H7 (cell line): Measurements from ENCODE around the gene NABP1. TPM values are rescaled to one million over a fixed set of nuclear protein-coding genes. Genes with fewer than 3 reads are reported as not detected.
A peak's percentile ranks its signal among the peaks of the same experiment; 100 is the strongest.

Experiments used
- DNase-seq: peaks from one replicate; pipeline ENCODE4 v3.0.0; 2012
- H3K27me3 ChIP-seq: 2 replicates; pipeline ENCODE4 v1.6.0; 2011; ENCODE audit warnings: mild to moderate bottlenecking, low read length; ENCODE audit not compliant: control insufficient read depth, insufficient read depth
- H3K36me3 ChIP-seq: replicated peaks from 2 replicates; pipeline ENCODE4 v1.5.1; 2011; ENCODE audit warnings: low read length; ENCODE audit not compliant: control insufficient read depth, insufficient read depth
- H3K4me3 ChIP-seq: 2 replicates; pipeline ENCODE4 v1.5.1; 2011; ENCODE audit warnings: low read depth, mild to moderate bottlenecking, control low read depth, low read length, moderate library complexity; ENCODE audit not compliant: insufficient read depth
- total RNA-seq: library from RNA; depleted of rRNA; stranded (reverse); fragments of >200 nt; shearing (Covaris generic); gene quantifications from 2 replicates; pipeline ENCODE4 v1.2.3, GENCODE V29; 2014; rRNA removed

NABP1 gene, protein sequence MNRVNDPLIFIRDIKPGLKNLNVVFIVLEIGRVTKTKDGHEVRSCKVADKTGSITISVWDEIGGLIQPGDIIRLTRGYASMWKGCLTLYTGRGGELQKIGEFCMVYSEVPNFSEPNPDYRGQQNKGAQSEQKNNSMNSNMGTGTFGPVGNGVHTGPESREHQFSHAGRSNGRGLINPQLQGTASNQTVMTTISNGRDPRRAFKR
- total RNA-seq = 2.3 and 3.7 TPM in 2 replicates

DNA sequence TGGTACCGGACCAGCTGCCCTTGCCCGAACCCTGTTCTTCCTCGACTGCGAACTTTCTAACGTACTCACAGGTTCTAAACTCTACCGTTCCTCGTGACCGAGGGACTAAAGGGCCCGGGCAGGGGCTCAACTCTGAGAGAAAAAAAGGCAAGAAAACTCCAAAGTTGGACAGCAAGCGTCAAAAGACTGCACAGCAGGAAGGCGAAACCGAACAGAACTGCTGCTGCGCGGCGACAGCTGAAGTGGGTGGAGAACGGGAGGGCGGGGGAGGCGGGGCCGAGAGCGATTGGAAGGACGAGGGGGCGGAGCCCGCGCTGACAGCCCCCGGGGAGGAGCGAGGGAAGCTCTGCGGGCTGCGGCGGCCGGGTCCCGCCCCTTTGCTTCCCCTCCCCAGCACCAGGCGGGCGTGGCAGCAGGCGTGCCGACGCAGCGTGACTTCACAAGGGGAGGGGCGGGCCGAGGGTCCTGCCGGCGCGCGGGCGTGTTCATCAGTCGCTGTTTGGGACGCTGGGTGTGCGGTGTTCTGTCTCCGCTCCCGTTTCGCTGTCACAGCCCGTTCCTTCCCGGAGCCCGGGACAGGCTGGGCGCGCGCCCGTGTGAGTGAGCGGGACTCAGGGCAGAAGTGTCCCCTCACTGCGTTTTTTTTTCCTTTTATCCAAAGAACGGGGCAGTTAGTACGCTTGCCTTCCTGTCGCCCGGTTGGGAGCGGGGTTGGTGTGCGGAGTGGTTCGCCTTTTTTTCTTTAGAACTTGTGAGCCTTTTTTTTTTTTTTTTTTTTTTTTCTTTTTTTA lies at the start of gene NABP1:
Gene NABP1, plus strand, starts transcription at position 491 of the 791 bp plus-strand sequence. CDS start 479 bp downstream, outside the sequence.
- Histone ChIP-seq H3K4me3 (peak within 1 kb of the TSS; percentile 72), H3K36me3 (0 out of 2 replicates have a peak, but pooled peaks cover 1% of the 10 kb centered on the region), H3K27me3 (peaks cover 3% of the 10 kb centered on the region)
- peak; percentile 95 for DNase-seq

DNA sequence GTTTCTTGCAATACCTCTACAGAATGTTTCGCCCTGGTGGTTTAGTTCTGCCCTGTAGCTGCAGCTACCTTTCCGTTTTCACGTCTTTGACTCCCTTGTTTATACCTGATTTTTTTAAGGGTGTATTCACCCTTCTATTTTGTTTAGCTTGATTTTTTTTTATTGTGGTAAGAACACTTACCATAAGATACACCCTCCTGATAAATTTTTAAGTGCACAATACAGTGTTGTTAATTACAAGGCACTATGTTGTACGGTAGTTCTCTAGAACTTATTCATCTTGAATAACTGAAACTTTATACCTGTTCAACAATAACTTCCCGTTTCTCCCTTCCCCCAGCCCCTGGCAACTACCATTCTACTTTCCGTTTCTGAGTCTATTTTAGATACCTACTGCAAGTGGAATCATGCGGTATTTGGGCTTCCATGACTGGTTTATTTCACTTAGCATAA lies 48.9 kb upstream of the NABP1 start:
- DNase-seq = no peak
- Histone ChIP-seq H3K4me3 (no peak overlapping the region), H3K27me3 (no peaks in the 10 kb centered on the region), H3K36me3 (no peaks in the 10 kb centered on the region)

DNA sequence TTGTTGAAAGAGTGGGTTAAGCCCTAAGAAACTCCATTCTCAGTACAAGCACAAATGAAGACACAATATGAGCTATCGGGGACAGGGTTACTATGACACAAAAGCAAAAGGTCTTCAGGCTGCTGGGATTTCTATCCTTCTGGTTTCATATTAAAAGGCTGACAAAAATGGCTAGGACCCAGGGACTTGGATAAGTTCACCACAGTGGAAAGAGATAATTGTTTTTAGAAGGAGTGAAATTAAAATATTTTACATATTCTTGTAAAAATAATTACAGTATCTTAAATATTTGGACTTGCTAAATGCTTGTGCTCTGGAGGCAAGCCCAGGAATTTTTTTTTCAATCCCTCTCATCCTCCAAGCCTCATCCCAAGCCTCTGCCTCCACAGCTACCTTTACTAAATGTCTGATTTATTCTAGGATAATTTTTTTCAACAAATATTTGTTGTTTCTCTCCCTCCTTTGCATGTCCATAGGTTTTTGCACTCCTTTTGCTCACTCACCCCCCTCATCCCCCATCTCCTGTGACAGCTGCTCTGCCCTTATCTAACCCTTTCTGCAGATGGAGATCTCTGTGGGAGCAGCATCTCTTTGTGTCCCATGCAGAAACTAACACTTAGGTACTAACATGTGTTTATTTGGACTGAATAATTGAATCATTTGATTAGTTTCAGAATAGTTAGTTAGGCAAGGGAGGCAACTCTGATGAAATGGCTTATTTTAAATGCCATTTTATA lies 47.8 kb upstream of the NABP1 start:
- H3K27me3 ChIP-seq = no peaks in the 10 kb centered on the region
- no peaks in the 10 kb centered on the region for H3K36me3 ChIP-seq
- H3K4me3 ChIP-seq = no peak overlapping the region
- no peak for DNase-seq

DNA sequence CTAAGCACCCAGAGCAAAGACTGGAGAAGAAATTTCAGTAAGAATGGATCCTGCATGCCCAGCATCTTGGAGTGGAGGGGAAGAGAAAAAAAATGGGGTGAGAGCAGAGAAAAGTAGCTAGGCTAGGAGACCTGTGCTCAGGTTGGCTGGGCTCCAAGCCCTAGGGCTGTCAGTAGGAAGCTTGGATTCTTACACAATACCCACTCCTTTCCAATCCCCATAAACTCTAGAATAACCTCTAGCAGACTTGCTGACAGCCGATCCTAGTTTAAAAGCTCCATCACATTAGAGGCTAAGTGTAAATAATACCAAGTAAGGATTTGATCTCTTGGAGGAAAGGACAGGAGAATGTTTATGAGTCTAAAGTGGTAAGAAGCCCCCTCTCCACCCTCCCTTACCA lies 46.2 kb upstream of the NABP1 start:
- no peaks in the 10 kb centered on the region for H3K36me3 ChIP-seq
- no peaks in the 10 kb centered on the region for H3K27me3 ChIP-seq
- no peak for DNase-seq
- no peak overlapping the region for H3K4me3 ChIP-seq

DNA sequence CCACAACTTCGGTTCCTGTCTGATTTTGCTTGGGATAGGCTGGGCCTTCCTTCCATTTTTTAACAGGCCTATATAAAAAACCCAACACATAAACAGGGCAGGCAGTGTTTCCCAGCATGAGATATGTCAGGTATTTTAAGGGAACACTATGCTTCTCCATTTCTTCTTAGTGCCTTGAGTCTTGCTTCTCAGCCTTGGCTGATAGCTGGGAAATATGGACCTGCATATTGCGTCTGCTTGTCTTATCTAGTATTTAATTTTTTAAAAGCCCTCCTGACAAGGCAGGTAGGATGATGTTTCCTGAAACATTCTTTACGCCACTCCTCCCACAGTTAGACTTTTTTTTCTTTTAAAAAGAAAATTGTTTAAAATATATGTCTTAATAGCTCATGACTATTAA lies 45.5 kb upstream of the NABP1 start:
- no peak overlapping the region for H3K4me3 ChIP-seq

DNA sequence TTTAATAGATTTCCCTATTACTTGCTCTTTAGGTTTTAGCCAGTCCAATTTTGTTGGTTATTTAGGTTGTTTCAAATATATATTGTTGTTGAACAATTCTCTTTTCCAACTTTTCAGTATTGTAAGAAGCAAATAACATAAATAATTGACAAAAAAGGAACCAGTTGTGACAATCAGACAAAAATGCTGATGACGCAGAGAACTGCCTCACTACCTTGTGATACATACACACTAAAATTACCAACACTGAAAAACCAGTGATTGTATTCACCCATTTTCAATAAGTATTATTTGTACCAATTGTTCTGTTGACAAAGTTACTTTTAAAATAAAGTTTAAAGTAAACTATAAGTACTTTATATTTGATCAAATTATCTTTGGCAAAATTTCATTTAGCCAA lies 43.1 kb upstream of the NABP1 start:
- no peak overlapping the region for H3K4me3 ChIP-seq
- DNase-seq = no peak
- no peaks in the 10 kb centered on the region for H3K27me3 ChIP-seq
- no peaks in the 10 kb centered on the region for H3K36me3 ChIP-seq

More for the DNA sequence above, 45.5 kb upstream of the NABP1 start:
- Histone ChIP-seq H3K36me3 (no peaks in the 10 kb centered on the region), H3K27me3 (no peaks in the 10 kb centered on the region)
- DNase-seq = no peak

DNA sequence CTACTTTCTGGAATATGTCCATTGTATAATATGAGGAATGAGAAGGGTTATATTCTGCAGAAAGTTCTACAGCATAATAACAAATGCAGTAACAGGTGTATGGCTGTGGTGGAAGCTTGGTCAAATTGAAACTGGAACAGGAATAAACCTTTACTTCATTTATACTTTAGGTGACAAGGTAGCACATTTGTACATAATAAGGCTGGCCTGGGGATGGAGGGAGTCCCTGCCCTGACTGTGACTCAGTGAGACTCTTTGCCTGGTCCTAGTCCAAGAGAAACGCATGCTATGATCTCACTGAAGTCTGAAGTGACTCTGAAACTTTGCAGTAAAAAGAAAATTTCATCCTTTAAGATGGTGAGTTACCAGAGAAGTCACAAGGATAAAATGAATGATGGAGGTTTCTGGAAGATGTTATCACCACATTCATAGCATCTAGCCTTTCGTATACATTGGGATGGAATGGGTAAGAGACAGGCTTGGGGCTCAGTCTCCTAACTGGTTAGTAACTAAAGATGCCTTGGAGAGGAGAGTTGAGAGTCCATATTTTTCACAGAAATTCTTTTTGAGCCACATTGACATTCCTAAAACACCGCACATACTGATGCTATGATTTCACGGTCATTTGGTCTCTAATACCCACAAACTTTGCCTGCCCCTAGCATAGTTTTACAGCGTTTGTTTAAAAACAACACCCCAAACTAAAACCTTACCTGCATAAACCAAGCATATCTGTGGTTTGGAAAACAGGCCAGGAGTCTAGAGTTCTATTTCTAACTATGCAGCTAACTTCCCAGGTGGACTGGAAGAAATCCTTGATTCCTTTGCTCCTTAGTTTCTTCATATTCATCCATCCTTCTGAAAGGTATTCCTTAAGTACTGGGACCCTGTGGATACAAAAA lies 42.4 kb upstream of the NABP1 start:
- DNase-seq = no peak
- Histone ChIP-seq H3K4me3 (no peak overlapping the region), H3K36me3 (no peaks in the 10 kb centered on the region), H3K27me3 (no peaks in the 10 kb centered on the region)

DNA sequence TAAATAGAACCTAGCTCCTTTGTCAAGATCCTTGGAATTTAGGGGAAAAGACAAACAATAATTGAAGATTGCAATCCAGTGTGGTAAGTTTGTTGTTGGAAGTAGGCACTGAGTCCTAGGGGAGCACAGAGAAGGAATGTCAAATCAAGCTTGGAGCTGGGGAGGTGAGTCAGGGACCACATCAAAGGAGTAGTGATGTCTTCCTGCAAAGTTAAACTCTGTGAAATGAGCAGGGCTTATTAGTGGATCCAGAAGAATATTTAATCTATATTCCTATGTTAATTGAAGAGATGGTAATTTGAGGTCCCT lies 41.7 kb upstream of the NABP1 start:
- no peaks in the 10 kb centered on the region for H3K36me3 ChIP-seq
- no peak overlapping the region for H3K4me3 ChIP-seq
- DNase-seq = no peak

DNA sequence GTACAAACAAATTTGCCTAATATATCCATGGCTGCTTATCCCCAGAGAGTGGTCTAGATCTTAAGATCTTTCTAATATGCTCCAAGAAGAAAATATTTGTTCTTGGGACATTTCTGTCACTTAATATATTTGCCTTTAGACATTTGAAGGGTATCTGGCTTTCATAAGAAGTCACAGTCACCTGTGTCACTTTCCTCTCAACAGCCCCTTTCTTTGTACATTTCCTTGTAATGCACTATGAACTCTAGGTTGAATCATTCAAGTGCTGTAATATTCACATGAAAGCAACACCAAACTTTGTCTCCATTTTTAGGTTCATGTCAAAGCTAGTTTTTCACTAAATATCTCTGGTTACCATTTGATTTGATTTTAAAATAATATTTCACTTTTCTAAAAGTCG lies 41.4 kb upstream of the NABP1 start:
- Histone ChIP-seq H3K36me3 (no peaks in the 10 kb centered on the region), H3K4me3 (no peak overlapping the region), H3K27me3 (no peaks in the 10 kb centered on the region)
- no peak for DNase-seq

More for the DNA sequence above, 41.7 kb upstream of the NABP1 start:
- no peaks in the 10 kb centered on the region for H3K27me3 ChIP-seq

DNA sequence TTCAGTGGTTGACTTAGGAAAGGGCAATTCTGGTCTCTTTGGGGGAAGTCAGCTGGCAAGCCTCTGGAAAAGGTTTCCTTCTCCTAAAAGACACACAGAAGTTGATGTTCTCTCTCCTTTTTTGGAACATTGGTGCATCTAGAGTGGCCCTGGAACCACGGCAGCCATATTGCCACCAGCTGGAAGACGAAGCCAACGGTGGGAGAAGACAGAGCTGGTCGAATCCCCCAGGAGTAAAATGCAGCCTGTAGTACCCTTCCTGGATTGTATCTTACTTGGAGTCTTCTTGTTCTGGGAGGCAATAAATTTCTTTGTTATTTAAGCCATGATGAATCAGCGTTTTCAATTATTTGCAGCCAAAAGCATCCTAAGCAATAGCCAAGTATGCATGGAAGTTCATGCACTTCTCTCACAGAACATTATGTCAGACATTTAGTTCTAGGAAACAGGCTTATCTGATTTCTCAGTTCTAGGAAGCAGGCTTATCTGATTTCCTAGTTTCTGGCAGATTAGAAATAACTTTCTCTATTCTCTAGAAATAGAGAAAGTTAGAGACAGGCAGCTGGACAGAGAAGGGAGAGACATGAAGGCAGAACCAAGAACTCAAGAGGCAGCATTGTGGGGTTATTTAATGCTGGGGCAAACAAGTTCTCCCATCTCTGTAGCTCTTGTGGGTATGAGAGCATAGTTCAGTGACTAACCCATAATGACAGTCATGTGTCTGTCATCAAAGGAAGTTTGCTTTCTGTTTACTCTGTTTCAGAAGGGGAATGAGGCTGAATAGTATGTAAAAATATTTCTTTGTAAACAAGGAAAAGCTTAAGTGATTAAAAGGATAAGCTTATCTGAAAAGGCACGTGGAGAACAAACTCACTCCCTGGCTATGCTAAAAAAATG lies 40.5 kb upstream of the NABP1 start:
- Histone ChIP-seq H3K4me3 (no peak overlapping the region), H3K36me3 (no peaks in the 10 kb centered on the region), H3K27me3 (no peaks in the 10 kb centered on the region)
- no peak for DNase-seq

DNA sequence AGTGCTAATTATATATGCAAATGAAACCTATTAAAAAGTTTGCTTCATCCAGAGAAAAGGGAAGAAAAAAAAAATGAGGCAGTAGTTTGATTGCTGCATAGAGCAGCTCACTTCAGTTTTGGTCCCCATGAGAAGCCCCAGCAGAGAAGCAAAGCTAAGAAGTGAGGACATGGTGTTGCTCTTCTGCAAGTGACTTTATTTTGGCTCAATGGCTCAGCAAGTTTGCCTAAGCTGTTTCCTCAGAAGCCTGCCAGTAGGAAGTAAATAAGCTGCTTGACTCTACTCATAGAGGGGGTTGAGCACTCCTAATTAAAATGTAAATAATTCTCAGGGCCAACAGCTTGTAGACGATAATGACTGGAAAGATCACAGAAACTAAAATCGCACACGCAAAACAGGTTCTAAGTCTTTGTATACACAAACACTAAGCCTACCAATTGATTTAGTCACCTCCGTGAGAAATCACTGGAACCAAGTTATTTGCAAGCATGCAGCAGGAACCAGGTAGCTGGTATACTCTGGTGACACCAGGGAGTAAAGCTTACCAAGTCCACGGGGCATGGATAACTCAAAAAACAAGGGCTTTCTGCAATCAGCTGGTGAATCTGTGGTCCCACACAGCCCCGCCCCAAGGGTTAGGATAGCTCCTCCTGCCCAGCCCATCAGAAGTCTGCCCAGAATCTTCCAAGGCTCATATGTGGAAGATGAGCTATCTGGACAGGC lies 39.7 kb upstream of the NABP1 start:
- peak; percentile 1 for DNase-seq
- Histone ChIP-seq H3K27me3 (no peaks in the 10 kb centered on the region), H3K4me3 (no peak overlapping the region), H3K36me3 (no peaks in the 10 kb centered on the region)

DNA sequence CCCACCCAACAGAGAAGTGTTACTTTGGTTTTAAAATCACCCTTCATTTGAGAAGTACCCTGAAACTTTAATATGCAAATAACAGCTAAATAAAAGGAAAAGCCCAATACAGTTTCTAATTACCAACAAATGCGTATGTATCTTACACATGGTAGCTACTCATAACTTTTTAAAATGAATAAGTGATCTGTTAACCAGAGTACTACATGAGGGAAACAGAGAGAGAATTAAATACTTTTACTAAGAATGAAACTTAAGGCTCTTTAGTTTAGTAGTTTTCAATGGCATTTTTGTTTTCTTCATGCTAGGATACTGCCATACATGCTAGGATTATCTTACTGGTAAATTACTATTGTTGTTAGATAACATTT lies 39.1 kb upstream of the NABP1 start:
- no peak for DNase-seq
- no peaks in the 10 kb centered on the region for H3K27me3 ChIP-seq
- no peak overlapping the region for H3K4me3 ChIP-seq
- no peaks in the 10 kb centered on the region for H3K36me3 ChIP-seq

DNA sequence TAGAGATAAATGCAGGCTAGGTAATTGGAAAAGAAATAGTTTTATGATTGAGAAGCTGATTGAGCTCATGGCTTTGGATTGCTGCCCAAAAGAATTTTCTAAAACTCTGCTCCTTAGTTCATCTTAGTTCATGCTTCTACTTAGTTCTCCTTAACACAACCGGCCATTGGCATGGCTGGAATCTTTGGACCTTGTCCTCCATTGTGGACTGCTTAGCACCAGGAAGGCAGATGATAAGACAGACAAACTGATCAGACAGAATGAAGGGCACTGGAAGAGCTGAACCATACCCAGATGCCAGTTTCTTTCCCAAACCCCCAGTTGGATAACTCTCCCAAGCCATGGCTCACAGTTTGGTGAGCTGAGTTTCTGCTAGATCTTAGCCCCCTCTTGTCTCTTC lies 36.3 kb upstream of the NABP1 start:
- Histone ChIP-seq H3K36me3 (no peaks in the 10 kb centered on the region), H3K27me3 (no peaks in the 10 kb centered on the region), H3K4me3 (no peak overlapping the region)
- no peak for DNase-seq
